ENCODE results near the gene GRIK4. TPM values are rescaled to one million over a fixed set of nuclear protein-coding genes. Genes with fewer than 3 reads are reported as not detected.

GRIK4 gene
- polyA plus RNA-seq, 1 of the 3 experiments (the other 2 are of a cell fraction) = 0.03 TPM

- CTCF ChIA-PET = interaction anchor here (1.0 kb wide), 1 partner anchor 358 kb away, joined by 3 read pairs; no protein-coding TSS in a partner anchor
- no peak overlapping the region for H3K4me2 ChIP-seq
- DNase-seq = no peak
- H3K36me3 ChIP-seq (replicated peaks in 1 of 2; ENCODE audit: control insufficient read depth in 1 of 2, insufficient read depth in 2 of 2, low read length in 1 of 2) = no peaks in the 10 kb centered on the region
- no peaks in the 10 kb centered on the region for H3K27me3 ChIP-seq (ENCODE audit: insufficient read depth)
- TF ChIP-seq CTCF (IDR thresholded peaks at IDR 0.05) (no peak), GABPA (IDR thresholded peaks at IDR 0.05; ENCODE audit: low read depth) (no peak), YY1 (IDR thresholded peaks at IDR 0.05; ENCODE audit: low read depth) (no peak), MAX (IDR thresholded peaks at IDR 0.05; ENCODE audit: low read depth) (no peak), TAF1 (IDR thresholded peaks at IDR 0.05; ENCODE audit: borderline replicate concordance, low read depth, low read length) (no peak), MEF2A (IDR thresholded peaks at IDR 0.05; ENCODE audit: borderline replicate concordance, low read depth) (no peak), EP300 (IDR thresholded peaks at IDR 0.05; ENCODE audit: borderline replicate concordance in 1 of 2, low read depth in 1 of 2, low read length in 1 of 2) (no peak), EZH2phosphoT487 (IDR thresholded peaks at IDR 0.05; ENCODE audit: borderline replicate concordance, low read depth) (no peak), TEAD4 (IDR thresholded peaks at IDR 0.05; ENCODE audit: borderline replicate concordance, insufficient read depth) (no peak), RXRA (IDR thresholded peaks at IDR 0.05; ENCODE audit: borderline replicate concordance, low read depth) (no peak), USF2 (IDR thresholded peaks at IDR 0.05; ENCODE audit: borderline replicate concordance, low read depth, low read length) (no peak), SIN3A (IDR thresholded peaks at IDR 0.05; ENCODE audit: borderline replicate concordance, low read depth, low read length) (no peak), SMC3 (IDR thresholded peaks at IDR 0.05; ENCODE audit: low read depth, low read length) (no peak), TCF12 (IDR thresholded peaks at IDR 0.05) (no peak), FOXM1 (IDR thresholded peaks at IDR 0.05; ENCODE audit: low read depth) (no peak), IRF3 (IDR thresholded peaks at IDR 0.05; ENCODE audit: low read depth, low read length) (no peak), PBX3 (IDR thresholded peaks at IDR 0.05) (no peak)
- POLR2A ChIA-PET = no interaction called here
- H3K4me1 ChIP-seq (ENCODE audit: control insufficient read depth in 1 of 2, insufficient read depth in 2 of 2, low read depth in 1 of 2, low read length in 1 of 2) = peaks cover 0 to 4% of the 10 kb centered on the region in 2 experiments; a peak in 1 of 4 replicates
- no peak overlapping the region for H2AFZ ChIP-seq (ENCODE audit: low read depth)
- no peak overlapping the region for H3K27ac ChIP-seq (ENCODE audit: low read depth in 2 of 2, low read length in 1 of 2)
- no peaks in the 10 kb centered on the region for H3K9me3 ChIP-seq
- no peaks in the 10 kb centered on the region for H3F3A ChIP-seq (replicated peaks; ENCODE audit: insufficient read depth)
- no peaks in the 10 kb centered on the region for H4K20me1 ChIP-seq (ENCODE audit: insufficient read depth)
- no peak overlapping the region for H3K9ac ChIP-seq
- 46% methylated on average over 7 of the region's 7 CpGs for WGBS (ENCODE audit: low lambda C conversion rate)
- H3K79me2 ChIP-seq (ENCODE audit: insufficient read depth) = no peaks in the 10 kb centered on the region
- H3K9me2 ChIP-seq = no peaks in the 10 kb centered on the region
- no peak overlapping the region for H3K4me3 ChIP-seq (ENCODE audit: low read depth in 2 of 2, low read length in 1 of 2)
Observed at GRCh38 chr11:120869097-120869496, 357.5 kb downstream of the GRIK4 start.

Data from SK-N-SH (cell line).